ENCODE results near the gene NSD1. TPM values are rescaled to one million over a fixed set of nuclear protein-coding genes. Genes with fewer than 3 reads are reported as not detected.

Gene NSD1
- total and polyA plus RNA-seq, 2 experiments from 2014 or later: 26.6 to 28.8 TPM

GRCh38 chr5:177140312-177140711 is 6.7 kb downstream of the NSD1 start:
- H3K4me2 ChIP-seq: no peak overlapping the region
- no peak for DNase-seq (ENCODE audit: low spot score)
- H3K4me3 ChIP-seq: no peak overlapping the region
- H4K20me1 ChIP-seq (ENCODE audit: insufficient read depth, poor library complexity, severe bottlenecking): peaks cover 38% of the 10 kb centered on the region
- H3K27me3 ChIP-seq: no peaks in the 10 kb centered on the region
- H2AFZ ChIP-seq: no peak overlapping the region
- peaks cover 15% of the 10 kb centered on the region for H3K36me3 ChIP-seq (replicated peaks; ENCODE audit: insufficient read depth, low read depth)
- no peaks in the 10 kb centered on the region for H3K9me2 ChIP-seq (replicated peaks; ENCODE audit: insufficient read depth)
- 95% methylated on average over 2 of the region's 2 CpGs for WGBS (ENCODE audit: low lambda C conversion rate, missing lambda C conversion rate)
- no peaks in the 10 kb centered on the region for H3K9me3 ChIP-seq (ENCODE audit: low read depth)
- H3K79me2 ChIP-seq: peaks cover 99% of the 10 kb centered on the region
- TF ChIP-seq EZH2 (IDR thresholded peaks at IDR 0.05; ENCODE audit: borderline replicate concordance) (no peak), EZH2phosphoT487 (IDR thresholded peaks at IDR 0.05; ENCODE audit: low read depth, severe bottlenecking, unreplicated experiment) (no peak)
- TF ChIP-seq, protein P1, sequence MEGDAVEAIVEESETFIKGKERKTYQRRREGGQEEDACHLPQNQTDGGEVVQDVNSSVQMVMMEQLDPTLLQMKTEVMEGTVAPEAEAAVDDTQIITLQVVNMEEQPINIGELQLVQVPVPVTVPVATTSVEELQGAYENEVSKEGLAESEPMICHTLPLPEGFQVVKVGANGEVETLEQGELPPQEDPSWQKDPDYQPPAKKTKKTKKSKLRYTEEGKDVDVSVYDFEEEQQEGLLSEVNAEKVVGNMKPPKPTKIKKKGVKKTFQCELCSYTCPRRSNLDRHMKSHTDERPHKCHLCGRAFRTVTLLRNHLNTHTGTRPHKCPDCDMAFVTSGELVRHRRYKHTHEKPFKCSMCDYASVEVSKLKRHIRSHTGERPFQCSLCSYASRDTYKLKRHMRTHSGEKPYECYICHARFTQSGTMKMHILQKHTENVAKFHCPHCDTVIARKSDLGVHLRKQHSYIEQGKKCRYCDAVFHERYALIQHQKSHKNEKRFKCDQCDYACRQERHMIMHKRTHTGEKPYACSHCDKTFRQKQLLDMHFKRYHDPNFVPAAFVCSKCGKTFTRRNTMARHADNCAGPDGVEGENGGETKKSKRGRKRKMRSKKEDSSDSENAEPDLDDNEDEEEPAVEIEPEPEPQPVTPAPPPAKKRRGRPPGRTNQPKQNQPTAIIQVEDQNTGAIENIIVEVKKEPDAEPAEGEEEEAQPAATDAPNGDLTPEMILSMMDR (IDR thresholded peaks at IDR 0.05; ENCODE audit: poor library complexity): no peak
- no peak overlapping the region for H3K27ac ChIP-seq
- peaks cover 20% of the 10 kb centered on the region for H3K4me1 ChIP-seq (ENCODE audit: insufficient read depth)

DNA sequence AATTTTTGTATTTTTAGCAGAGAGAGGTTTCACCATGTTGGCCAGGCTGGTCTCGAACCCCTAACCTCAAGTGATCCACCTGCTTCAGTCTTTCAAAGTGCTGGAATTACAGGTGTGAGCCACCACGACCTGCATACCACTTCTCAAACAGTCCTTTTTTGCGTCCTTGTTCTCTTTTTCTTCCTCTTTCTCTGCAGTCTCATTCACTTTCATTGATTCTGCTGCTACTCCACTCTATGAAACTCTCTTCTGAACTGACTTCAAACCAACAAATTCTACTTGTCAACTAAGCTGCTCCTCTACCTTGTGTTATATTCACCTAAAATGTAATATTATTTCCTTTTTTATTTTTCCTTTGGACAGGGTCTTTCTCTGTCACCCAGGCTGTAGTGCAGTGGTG is 7.9 kb downstream of the NSD1 start:
- WGBS (ENCODE audit: low lambda C conversion rate, missing lambda C conversion rate): 96% methylated on average over 3 of the region's 3 CpGs
- H3K4me1 ChIP-seq (ENCODE audit: insufficient read depth): peaks cover 8% of the 10 kb centered on the region
- H3K4me3 ChIP-seq: no peak overlapping the region
- H3K9me2 ChIP-seq (replicated peaks; ENCODE audit: insufficient read depth): no peaks in the 10 kb centered on the region
- peaks cover 3% of the 10 kb centered on the region for H3K36me3 ChIP-seq (replicated peaks; ENCODE audit: insufficient read depth, low read depth)
- peaks cover 97% of the 10 kb centered on the region for H3K79me2 ChIP-seq
- no peak for TF ChIP-seq EZH2phosphoT487 (IDR thresholded peaks at IDR 0.05; ENCODE audit: low read depth, severe bottlenecking, unreplicated experiment)
- TF ChIP-seq, protein P1 (IDR thresholded peaks at IDR 0.05; ENCODE audit: poor library complexity): no peak
- no peak for TF ChIP-seq EZH2 (IDR thresholded peaks at IDR 0.05; ENCODE audit: borderline replicate concordance)
- no peaks in the 10 kb centered on the region for H3K27me3 ChIP-seq
- H3K4me2 ChIP-seq: no peak overlapping the region
- DNase-seq (ENCODE audit: low spot score): no peak
- H2AFZ ChIP-seq: no peak overlapping the region
- H4K20me1 ChIP-seq (ENCODE audit: insufficient read depth, poor library complexity, severe bottlenecking): peaks cover 38% of the 10 kb centered on the region
- H3K27ac ChIP-seq: no peak overlapping the region
- no peaks in the 10 kb centered on the region for H3K9me3 ChIP-seq (ENCODE audit: low read depth)

GRCh38 chr5:177142098-177142611 is 8.6 kb downstream of the NSD1 start:
- H3K27me3 ChIP-seq: no peaks in the 10 kb centered on the region
- no peaks in the 10 kb centered on the region for H3K9me2 ChIP-seq (replicated peaks; ENCODE audit: insufficient read depth)
- no peak overlapping the region for H3K27ac ChIP-seq
- H3K4me1 ChIP-seq (ENCODE audit: insufficient read depth): peaks cover 4% of the 10 kb centered on the region
- TF ChIP-seq EZH2phosphoT487 (IDR thresholded peaks at IDR 0.05; ENCODE audit: low read depth, severe bottlenecking, unreplicated experiment) (no peak), EZH2 (IDR thresholded peaks at IDR 0.05; ENCODE audit: borderline replicate concordance) (no peak)
- TF ChIP-seq, protein P1 (IDR thresholded peaks at IDR 0.05; ENCODE audit: poor library complexity): no peak
- no peak overlapping the region for H3K4me3 ChIP-seq
- peaks cover 97% of the 10 kb centered on the region for H3K79me2 ChIP-seq
- peaks cover 37% of the 10 kb centered on the region for H4K20me1 ChIP-seq (ENCODE audit: insufficient read depth, poor library complexity, severe bottlenecking)
- no peak overlapping the region for H2AFZ ChIP-seq
- no peak overlapping the region for H3K4me2 ChIP-seq
- WGBS (ENCODE audit: low lambda C conversion rate, missing lambda C conversion rate): 91% methylated on average over 2 of the region's 2 CpGs
- no peaks in the 10 kb centered on the region for H3K9me3 ChIP-seq (ENCODE audit: low read depth)
- DNase-seq (ENCODE audit: low spot score): no peak
- peaks cover 3% of the 10 kb centered on the region for H3K36me3 ChIP-seq (replicated peaks; ENCODE audit: insufficient read depth, low read depth)
